OCI-LY1 (cell line): ENCODE data around the gene LRIG3.

Source experiments
- CTCF ChIP-seq: fragments of 200-600 bp; sonication (generic), shearing (Covaris generic); IDR thresholded peaks from 2 replicates; pipeline ENCODE4 v1.5.1; 2017; ENCODE audit warnings: mild to moderate bottlenecking, antibody characterized with exemption, low read length, moderate library complexity, mixed read lengths
- EZH2 ChIP-seq: fragments of 200-600 bp; sonication (generic), shearing (Covaris generic); IDR thresholded peaks from 2 replicates; pipeline ENCODE4 v1.8.0; 2017; ENCODE audit warnings: borderline replicate concordance, mixed run types, mild to moderate bottlenecking, antibody characterized with exemption, low read length, moderate library complexity, mixed read lengths

GRCh38 chr12:58888131-58888783, 32.0 kb downstream of the LRIG3 start:
- TF ChIP-seq CTCF (no peak), EZH2 (no peak)
